Spinal cord (tissue), 10 donors: ENCODE data around the gene EPHA6. TPM values are rescaled to one million over a fixed set of nuclear protein-coding genes. Genes with fewer than 3 reads are reported as not detected.

Experiments used
- DNase-seq, 6 donors: peaks; one replicate each; pipeline versions ENCODE4 v3.0.0 to v3.0.0-alpha.2; 2013 to 2015; ENCODE audit warnings: low spot score in 6 of 6, low read depth in 4 of 6
- H3K27ac ChIP-seq: one replicate; pipeline ENCODE4 v1.5.1; 2013; ENCODE audit warnings: low read depth, low read length, control low read depth
- H3K27me3 ChIP-seq: one replicate; pipeline ENCODE4 v1.6.1; 2013; ENCODE audit warnings: low read length; ENCODE audit not compliant: control insufficient read depth, insufficient read depth
- H3K36me3 ChIP-seq: one replicate; pipeline ENCODE4 v1.6.1; 2013; ENCODE audit warnings: low read length; ENCODE audit not compliant: control insufficient read depth, insufficient read depth
- H3K4me1 ChIP-seq: one replicate; pipeline ENCODE4 v1.6.1; 2013; ENCODE audit warnings: low read length; ENCODE audit not compliant: control insufficient read depth, insufficient read depth
- H3K4me3 ChIP-seq: one replicate; pipeline ENCODE4 v1.5.1; 2013; ENCODE audit warnings: low read depth, low read length, control low read depth
- H3K9me3 ChIP-seq: one replicate; pipeline ENCODE4 v1.6.1; 2013; ENCODE audit warnings: low read length; ENCODE audit not compliant: control insufficient read depth, insufficient read depth
- WGBS: methylation state at CpG from one replicate; pipeline ENCODE4 v1.1.5; 2013; ENCODE audit warnings: missing lambda C conversion rate; ENCODE audit not compliant: insufficient coverage; 5-methylcytosine and 5-hydroxymethylcytosine counted together
- polyA plus RNA-seq, 2 donors: library from polyadenylated mRNA; unstranded; fragments of 120-200 nt; gene quantifications; one replicate each; pipeline ENCODE4 v1.2.1, GENCODE V29; 2013; ENCODE audit not compliant: insufficient read length in 2 of 2
- total RNA-seq, 2 donors: library from RNA; depleted of rRNA in 1 of 2; stranded (reverse); fragments of 120-200 nt in 1 of 2; fragments of >200 nt in 1 of 2; gene quantifications; one replicate each; pipeline versions ENCODE4 v1.2.3 to v1.2.4, GENCODE V29; 2013 to 2014
- donor health status: healthy.

EPHA6 gene
- total and polyA plus RNA-seq, 4 donors = 5.3 to 78.5 (median 16.0) TPM

DNA sequence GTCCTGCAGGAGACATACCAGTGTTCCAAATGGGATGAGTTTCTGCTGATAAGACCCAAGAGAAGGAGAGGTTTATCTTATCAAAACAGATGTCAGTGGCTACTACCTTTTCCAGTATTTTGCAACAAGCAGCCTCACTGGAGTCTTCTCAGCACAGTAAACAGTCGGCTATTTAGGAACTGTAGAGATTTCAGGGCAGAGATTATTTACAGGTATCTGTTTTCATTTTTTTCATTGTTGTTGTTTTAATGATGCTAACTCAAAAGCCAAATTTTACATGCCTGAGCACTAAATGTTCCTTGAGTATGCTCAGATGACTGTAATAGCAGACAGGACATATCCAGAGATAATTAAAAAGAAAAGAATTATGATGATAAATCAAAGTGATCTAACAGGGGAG is 252.1 kb downstream of the EPHA6 start:
- Histone ChIP-seq H3K4me1 (no peaks in the 10 kb centered on the region), H3K27ac (no peak overlapping the region), H3K27me3 (no peaks in the 10 kb centered on the region), H3K9me3 (no peaks in the 10 kb centered on the region), H3K36me3 (no peaks in the 10 kb centered on the region), H3K4me3 (no peak overlapping the region)
- DNase-seq = peak in 1 of 6 donors; percentile 62
- whole genome bisulfite sequencing = no CpG with 5 or more reads among the region's 1 CpG

DNA sequence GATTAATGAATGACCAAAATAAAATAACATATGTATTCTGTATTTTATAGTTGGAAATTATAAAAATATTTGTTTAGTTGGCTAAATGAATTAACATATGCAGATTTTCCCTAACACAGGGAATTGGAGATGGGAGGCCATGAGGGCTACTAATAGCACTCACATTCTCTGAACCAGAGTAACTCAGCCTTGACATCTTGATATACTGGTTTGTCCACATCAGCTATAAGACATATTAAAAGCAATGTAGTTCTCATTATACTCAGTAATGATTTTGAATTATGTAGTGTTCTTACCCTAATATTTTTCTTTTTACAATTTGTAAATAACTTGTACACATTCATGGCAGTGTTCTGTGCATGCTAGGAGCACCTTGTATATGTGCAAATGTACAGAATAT is 255.9 kb downstream of the EPHA6 start:
- no peaks in the 10 kb centered on the region for H3K36me3 ChIP-seq
- no peak for DNase-seq
- no peak overlapping the region for H3K4me3 ChIP-seq
- H3K27me3 ChIP-seq = no peaks in the 10 kb centered on the region
- no peak overlapping the region for H3K27ac ChIP-seq
- H3K9me3 ChIP-seq = no peaks in the 10 kb centered on the region
- H3K4me1 ChIP-seq = no peaks in the 10 kb centered on the region

DNA sequence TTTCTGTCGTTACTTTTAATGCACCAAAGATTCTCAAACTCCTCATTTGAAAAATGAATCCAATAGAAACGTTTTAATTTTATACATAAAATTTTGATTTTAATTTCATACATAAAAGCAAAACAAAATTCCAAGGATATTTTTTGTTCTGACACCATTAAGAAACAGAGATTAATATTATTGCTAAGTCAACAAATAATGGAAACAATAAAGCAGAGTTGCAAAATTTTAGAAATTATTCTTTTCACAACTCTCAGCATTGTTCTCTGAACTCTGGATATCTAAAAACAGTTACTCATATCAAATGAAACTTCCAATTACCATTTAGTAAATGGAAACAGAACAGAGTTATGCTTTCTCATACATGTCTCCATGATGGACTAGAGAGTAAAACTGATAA is 260.2 kb downstream of the EPHA6 start:
- DNase-seq = no peak
- H3K4me3 ChIP-seq = no peak overlapping the region
- H3K36me3 ChIP-seq = no peaks in the 10 kb centered on the region
- H3K9me3 ChIP-seq = no peaks in the 10 kb centered on the region
- H3K27ac ChIP-seq = no peak overlapping the region
- WGBS = no CpG with 5 or more reads among the region's 2 CpGs
- H3K4me1 ChIP-seq = no peaks in the 10 kb centered on the region
- no peaks in the 10 kb centered on the region for H3K27me3 ChIP-seq

DNA sequence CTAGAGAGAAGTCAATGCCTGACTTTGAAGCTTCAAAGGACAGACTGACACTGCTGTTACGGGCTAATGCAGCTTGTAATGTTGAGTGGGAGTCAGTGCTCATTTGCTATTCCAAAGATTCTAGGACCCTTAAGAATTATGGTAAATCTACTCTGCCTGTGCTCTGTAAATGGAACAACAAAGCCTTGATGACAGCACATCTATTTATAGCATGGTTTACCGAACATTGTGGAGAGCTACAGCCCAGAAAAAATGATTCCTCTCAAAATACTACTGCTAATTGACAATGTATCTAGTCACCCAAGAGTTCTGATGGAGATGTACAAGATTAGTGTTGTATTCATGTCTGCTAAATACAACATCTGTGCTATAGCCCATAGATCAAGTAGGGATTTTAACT is 262.3 kb downstream of the EPHA6 start:
- Histone ChIP-seq H3K27ac (no peak overlapping the region), H3K4me1 (no peaks in the 10 kb centered on the region), H3K4me3 (no peak overlapping the region), H3K9me3 (no peaks in the 10 kb centered on the region), H3K36me3 (no peaks in the 10 kb centered on the region), H3K27me3 (no peaks in the 10 kb centered on the region)
- no peak for DNase-seq
- WGBS = no CpG with 5 or more reads among the region's 2 CpGs

DNA sequence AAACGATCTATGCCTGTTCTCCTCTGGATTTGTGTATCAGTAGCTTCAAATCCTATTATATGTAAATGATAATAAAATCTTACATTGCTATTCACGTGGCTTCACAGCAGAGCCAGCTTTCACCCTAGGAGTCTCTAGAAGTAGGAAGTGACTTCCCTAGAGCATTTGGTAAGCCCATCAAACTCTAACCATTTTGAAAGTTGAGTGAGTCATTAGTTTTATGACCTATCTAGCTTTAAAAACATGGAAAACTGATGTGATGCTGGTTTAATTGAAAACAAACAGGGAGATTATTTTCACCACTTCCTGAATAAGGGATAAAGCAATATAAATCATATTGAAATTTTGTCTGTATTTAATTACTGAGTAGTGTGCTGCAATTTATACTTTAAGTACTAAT is 275.2 kb downstream of the EPHA6 start:
- WGBS = no CpG with 5 or more reads among the region's 2 CpGs
- no peaks in the 10 kb centered on the region for H3K27me3 ChIP-seq
- H3K27ac ChIP-seq = no peak overlapping the region
- H3K4me1 ChIP-seq = no peaks in the 10 kb centered on the region
- no peaks in the 10 kb centered on the region for H3K9me3 ChIP-seq
- no peaks in the 10 kb centered on the region for H3K36me3 ChIP-seq
- no peak overlapping the region for H3K4me3 ChIP-seq
- peak in 1 of 6 donors; percentile 27 for DNase-seq

DNA sequence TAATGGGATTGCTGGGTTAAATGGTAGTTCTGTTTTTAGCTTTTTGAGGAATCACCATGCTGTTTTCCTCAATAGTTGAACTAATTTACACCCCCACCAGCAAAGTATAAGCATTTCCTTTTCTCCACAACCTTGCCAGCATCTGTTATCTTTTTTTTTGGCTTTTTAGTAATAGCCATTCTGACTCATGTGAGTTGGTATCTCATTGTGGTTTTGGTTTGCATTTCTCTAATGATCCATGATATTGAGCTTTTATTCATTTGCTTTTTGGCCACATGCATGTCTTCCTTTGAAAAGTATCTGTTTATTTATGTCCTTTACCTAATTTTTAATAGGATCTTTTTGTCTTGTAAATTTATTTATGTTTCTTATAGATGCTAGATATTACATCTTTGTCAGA is 288.2 kb downstream of the EPHA6 start:
- Histone ChIP-seq H3K4me1 (no peaks in the 10 kb centered on the region), H3K27me3 (no peaks in the 10 kb centered on the region), H3K27ac (no peak overlapping the region), H3K36me3 (no peaks in the 10 kb centered on the region), H3K4me3 (no peak overlapping the region), H3K9me3 (no peaks in the 10 kb centered on the region)
- DNase-seq = no peak

DNA sequence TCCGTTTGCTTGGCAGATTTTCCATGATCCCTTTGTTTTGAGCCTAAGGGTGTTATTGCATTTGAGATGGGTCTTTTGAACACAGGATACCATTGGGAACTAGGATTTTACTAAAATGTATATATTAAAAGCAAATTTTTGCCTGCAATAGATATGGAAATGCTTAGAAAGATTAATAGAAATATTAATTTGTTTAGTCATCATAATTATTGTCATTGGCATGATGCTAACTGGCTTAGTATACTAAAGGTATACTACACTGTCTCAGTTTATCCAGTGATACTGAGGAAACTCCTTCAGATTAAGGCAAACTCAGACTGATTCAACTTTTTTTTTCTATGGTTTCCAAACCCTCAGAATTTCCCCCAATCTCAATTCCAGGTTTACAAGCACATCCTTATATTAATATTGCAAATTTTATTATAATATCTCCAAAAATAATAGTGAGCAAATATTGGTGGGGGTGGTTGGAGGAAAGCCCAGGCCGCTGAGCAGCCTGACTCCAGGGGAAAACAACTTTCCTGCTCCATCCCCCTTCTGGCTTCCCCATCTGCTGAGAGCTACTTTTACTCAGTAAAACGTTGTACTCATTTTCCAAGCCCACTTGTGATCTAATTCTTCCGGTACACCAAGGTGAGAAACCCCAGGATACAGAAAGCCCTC is 291.7 kb downstream of the EPHA6 start:
- no peaks in the 10 kb centered on the region for H3K9me3 ChIP-seq
- no peaks in the 10 kb centered on the region for H3K4me1 ChIP-seq
- H3K36me3 ChIP-seq = no peaks in the 10 kb centered on the region
- H3K27ac ChIP-seq = no peak overlapping the region
- WGBS = 60% methylated on average over 2 of the region's 4 CpGs
- H3K4me3 ChIP-seq = no peak overlapping the region
- DNase-seq = no peak
- no peaks in the 10 kb centered on the region for H3K27me3 ChIP-seq

DNA sequence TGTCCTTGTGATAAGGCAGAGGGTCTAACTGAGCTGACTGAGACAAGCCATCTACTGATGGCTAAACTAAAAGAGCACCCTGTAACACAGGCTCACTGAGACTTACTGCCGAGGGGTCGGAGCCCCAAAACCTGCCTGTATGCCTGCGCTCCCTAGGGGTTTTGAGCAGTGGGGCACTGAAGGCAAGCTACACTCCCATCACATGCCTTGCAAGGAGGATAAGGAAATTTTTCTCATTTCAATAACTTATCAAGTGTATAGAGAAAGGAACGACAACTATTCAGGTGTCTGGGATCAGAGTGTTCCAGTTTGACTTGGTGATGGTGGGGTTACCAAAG is 292.2 kb downstream of the EPHA6 start:
- Histone ChIP-seq H3K9me3 (no peaks in the 10 kb centered on the region), H3K27ac (no peak overlapping the region), H3K36me3 (no peaks in the 10 kb centered on the region), H3K4me3 (no peak overlapping the region), H3K27me3 (no peaks in the 10 kb centered on the region), H3K4me1 (no peaks in the 10 kb centered on the region)
- WGBS = 80% methylated on average over 3 of the region's 4 CpGs
- DNase-seq = no peak

DNA sequence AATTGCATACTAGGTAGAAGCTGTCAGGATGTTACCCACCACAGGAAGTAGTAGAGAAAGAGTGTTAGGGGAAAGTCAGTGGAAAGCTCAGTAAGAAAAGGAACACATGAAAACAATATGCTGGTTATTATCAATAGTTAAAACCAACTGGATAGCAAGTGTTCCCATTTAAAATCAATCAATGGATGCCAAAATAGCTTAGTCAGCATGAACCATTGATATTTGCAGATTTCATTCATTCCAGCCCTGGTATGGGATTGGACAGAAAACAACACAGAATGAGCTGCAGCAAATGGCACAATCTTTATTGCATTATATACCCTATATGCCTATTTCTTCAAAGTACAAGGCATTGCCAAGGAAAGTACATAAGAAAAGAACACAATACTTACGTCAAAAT is 293.7 kb downstream of the EPHA6 start:
- Histone ChIP-seq H3K27ac (no peak overlapping the region), H3K27me3 (no peaks in the 10 kb centered on the region), H3K4me3 (no peak overlapping the region), H3K4me1 (no peaks in the 10 kb centered on the region), H3K36me3 (no peaks in the 10 kb centered on the region), H3K9me3 (no peaks in the 10 kb centered on the region)
- no peak for DNase-seq
- no CpG with 5 or more reads among the region's 1 CpG for WGBS

DNA sequence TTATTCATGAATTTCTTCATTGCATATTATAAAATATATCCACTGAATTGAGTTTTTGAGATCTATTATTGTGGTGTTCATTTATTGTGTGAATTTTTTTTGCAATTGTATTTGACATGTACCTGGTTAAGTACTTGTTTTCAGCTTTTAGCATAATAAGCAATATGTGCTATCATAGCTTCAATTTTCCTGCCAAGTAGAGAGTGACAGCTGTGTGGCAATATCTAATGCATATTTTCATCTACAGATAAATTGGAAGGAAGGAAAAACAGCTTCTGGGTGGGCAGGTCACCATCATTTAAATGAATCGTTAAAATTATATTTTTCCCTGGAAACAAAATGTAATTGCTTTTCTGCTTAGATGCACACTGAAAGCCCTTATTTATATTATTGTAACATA is 296.9 kb downstream of the EPHA6 start:
- Histone ChIP-seq H3K27me3 (no peaks in the 10 kb centered on the region), H3K36me3 (no peaks in the 10 kb centered on the region), H3K4me3 (no peak overlapping the region), H3K27ac (no peak overlapping the region), H3K4me1 (no peaks in the 10 kb centered on the region), H3K9me3 (no peaks in the 10 kb centered on the region)
- WGBS = no CpG with 5 or more reads among the region's 1 CpG
- peak in 2 of 6 donors; percentile 26 to 55 for DNase-seq
